A549 treated with Mapracorat at 1 μM for 4 hours (cell line): Measurements from ENCODE around the gene WDR70. TPM values are rescaled to one million over a fixed set of nuclear protein-coding genes. Genes with fewer than 3 reads are reported as not detected.

ENCODE experiments used
- total RNA-seq: library from RNA; stranded (reverse); fragments of 200-300 nt; extraction: Qiagen RNA extraction; gene quantifications from 5 replicates; pipeline ENCODE4 v1.2.3, GENCODE V29; 2022

WDR70 gene
- 10.7 to 13.7 TPM (median 12.2 TPM) in 5 replicates for total RNA-seq

GRCh38 chr5:37379100-37379628, at the start of gene WDR70:
Gene WDR70 (plus strand): TSS chr5:37379318. CDS start chr5:37379368, 50 bp downstream.

GRCh38 chr5:37370864-37371726, 8.0 kb upstream of the WDR70 start, which contains the start of gene NUP155:
Gene NUP155 (minus strand): TSS chr5:37371106. CDS start chr5:37370977, 129 bp downstream.

Other genes with a start within 250 kb of the WDR70 start
- 3.0 to 6.1 TPM (median 3.7 TPM) in 5 replicates for gene CPLANE1, start 129.9 kb upstream of the WDR70 start, total RNA-seq
- 14.7 to 19.6 TPM (median 17.5 TPM) in 5 replicates for gene NUP155, start 8.2 kb upstream of the WDR70 start, total RNA-seq